Epithelial cell of esophagus (primary cell): ENCODE measurements around the gene TRIML2.
"Not testable (repeated sequence)": the region's sequence is repeated elsewhere in the genome, so short reads cannot be mapped to it uniquely, and the experiment has no call there.

Experiments
- DNase-seq: peaks from one replicate; pipeline ENCODE4 v3.0.0; 2010; ENCODE audit warnings: low read depth
- H3K4me3 ChIP-seq: 2 replicates; pipeline ENCODE4 v1.5.1; 2011; ENCODE audit warnings: mild to moderate bottlenecking, low read length, control low read depth
- CTCF ChIP-seq: IDR thresholded peaks from 2 replicates; pipeline ENCODE4 v1.5.1; 2011; ENCODE audit warnings: low read depth, mild to moderate bottlenecking, low read length, control low read depth, inconsistent platforms; ENCODE audit not compliant: insufficient read depth; ENCODE audit errors: missing control alignments

The TRIML2 gene

DNA sequence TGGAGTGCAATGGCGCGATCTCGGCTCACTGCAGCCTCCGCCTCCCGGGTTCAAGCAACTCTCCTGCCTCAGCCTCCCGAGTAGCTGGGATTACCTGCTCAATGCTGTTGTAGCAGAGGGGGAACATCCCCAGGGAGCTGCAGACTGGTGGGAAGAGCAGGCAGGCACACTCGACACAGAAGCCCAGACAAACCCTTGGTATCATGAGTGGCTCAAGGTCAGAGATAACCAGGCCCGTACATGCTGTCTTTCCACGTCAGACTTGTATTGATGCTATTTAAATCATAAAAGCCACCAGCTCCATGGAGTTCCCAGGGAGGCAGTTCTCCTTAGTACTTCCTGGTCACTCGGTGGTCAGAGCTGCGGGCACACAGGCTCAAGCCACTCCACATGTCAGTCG, 33.2 kb downstream of the TRIML2 start:
- no peak for DNase-seq
- H3K4me3 ChIP-seq: no peak overlapping the region
- no peak for TF ChIP-seq CTCF

DNA sequence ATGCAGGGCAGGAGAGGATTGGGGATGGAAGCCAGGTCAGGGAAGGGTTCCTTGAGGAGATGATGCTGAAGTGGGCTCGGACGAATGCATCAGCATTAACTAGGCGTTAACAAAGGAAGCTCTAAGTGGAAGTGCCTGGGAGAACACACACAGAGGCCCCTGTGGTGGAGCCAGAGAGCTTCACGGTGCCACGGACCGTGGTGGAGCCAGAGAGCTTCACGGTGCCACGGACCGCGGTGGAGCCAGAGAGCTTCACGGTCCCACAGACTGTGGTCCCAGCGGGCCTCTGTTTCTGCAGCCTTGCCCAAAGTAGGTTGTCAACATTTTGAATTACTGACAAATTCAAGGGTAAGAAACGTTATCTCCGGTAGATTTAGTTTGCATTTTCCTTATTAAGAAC, 48.3 kb downstream of the TRIML2 start:
- H3K4me3 ChIP-seq: no peak overlapping the region
- TF ChIP-seq CTCF: no peak
- DNase-seq: no peak

DNA sequence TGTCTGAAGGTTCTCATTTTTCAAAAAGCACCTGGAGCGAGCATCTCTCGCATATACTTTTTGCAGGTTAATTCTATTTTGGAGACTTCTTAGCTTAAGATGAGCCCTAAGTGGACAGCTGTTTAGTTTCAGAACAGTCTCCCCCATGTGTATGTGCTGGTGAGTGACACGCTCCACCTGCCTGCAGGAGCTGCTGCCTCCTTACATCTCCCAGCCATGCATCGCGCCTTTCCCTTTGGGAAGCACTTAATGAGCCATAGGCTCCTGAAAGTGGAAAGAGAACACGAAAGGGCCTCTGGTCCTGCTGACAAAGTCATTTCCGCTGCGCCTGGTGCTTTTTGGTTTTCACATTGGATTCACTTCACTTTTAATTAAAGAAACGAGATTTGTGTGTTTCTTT, 56.1 kb downstream of the TRIML2 start:
- no peak for DNase-seq
- no peak for TF ChIP-seq CTCF
- no peak overlapping the region for H3K4me3 ChIP-seq

DNA sequence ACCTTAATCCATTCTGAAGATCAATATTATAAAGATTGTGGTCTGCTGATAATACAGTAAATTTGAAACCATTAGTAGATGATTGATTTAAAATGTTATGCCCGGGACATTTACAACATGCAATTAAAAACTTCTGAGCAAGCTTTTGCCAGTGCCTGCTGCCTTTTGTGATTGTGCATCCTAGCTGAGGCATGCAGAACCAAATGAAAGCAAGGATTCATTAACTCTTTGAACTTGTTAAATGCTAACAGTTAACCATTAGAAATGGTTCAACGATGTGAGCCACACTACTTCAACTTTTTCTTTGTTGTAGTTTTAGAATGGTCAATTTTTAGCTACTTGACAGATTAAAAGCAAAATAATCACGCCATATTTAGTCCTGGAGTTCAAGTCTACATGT, 62.7 kb downstream of the TRIML2 start:
- DNase-seq: no peak
- TF ChIP-seq CTCF: no peak
- no peak overlapping the region for H3K4me3 ChIP-seq

GRCh38 chr4:188045461-188045860, 63.9 kb downstream of the TRIML2 start:
- H3K4me3 ChIP-seq, DNase-seq: not testable (repeated sequence)

DNA sequence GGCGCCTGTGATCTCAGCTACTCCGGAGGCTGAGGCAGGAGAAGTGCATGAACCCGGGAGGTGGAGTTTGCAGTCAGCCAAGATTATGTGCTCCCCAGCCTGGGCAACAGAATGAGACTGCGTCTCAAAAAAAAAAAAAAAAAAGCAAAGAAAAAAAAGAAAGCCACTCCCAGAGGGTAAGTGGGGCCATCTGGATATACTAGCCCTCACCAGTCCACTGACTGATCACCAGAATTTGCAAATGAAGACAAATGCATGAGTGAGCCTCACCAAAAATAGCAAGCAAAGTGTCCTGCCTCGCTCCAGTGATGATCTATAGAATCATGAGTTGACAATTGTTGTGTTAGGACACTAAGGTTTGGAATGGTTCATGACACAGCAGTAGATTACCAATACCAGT, 66.2 kb downstream of the TRIML2 start:
- DNase-seq: no peak
- no peak overlapping the region for H3K4me3 ChIP-seq
- no peak for TF ChIP-seq CTCF

GRCh38 chr4:188042191-188042590, 67.2 kb downstream of the TRIML2 start:
- TF ChIP-seq CTCF: no peak
- DNase-seq: no peak
- H3K4me3 ChIP-seq: no peak overlapping the region

GRCh38 chr4:188041721-188042120, 67.7 kb downstream of the TRIML2 start:
- no peak for TF ChIP-seq CTCF
- DNase-seq: no peak
- H3K4me3 ChIP-seq: no peak overlapping the region
